ENCODE data around the gene STARD9. TPM values are rescaled to one million over a fixed set of nuclear protein-coding genes. Genes with fewer than 3 reads are reported as not detected.
A peak's percentile ranks its signal among the peaks of the same experiment; 100 is the strongest.

STARD9 gene
- total and polyA plus RNA-seq, 12 donors, result 2.3 to 15.7 (median 6.1) TPM

- no peaks in the 10 kb centered on the region for H3K9me3 ChIP-seq
- no peak for DNase-seq
- H3K36me3 ChIP-seq, result peaks cover 0 to 64% (median 41%) of the 10 kb centered on the region in 9 donors
- H3K4me1 ChIP-seq, result peaks cover 4 to 25% (median 19%) of the 10 kb centered on the region in 9 donors
- no peak overlapping the region for H3K4me3 ChIP-seq
- no peaks in the 10 kb centered on the region for H3K27me3 ChIP-seq
- no peak for ATAC-seq
- H3K27ac ChIP-seq, result no peak overlapping the region
- WGBS, 2 donors, result 94 to 95% methylated on average over 6 of the region's 6 CpGs
- intact Hi-C loops (cut with DNase I), result loop anchor here in 4 of 10 donors (10.0 kb wide), 1 partner anchor 191 kb away; the partner anchor contains the start of gene TTBK2 (in 4 of the 4)
- TF ChIP-seq, protein P1, sequence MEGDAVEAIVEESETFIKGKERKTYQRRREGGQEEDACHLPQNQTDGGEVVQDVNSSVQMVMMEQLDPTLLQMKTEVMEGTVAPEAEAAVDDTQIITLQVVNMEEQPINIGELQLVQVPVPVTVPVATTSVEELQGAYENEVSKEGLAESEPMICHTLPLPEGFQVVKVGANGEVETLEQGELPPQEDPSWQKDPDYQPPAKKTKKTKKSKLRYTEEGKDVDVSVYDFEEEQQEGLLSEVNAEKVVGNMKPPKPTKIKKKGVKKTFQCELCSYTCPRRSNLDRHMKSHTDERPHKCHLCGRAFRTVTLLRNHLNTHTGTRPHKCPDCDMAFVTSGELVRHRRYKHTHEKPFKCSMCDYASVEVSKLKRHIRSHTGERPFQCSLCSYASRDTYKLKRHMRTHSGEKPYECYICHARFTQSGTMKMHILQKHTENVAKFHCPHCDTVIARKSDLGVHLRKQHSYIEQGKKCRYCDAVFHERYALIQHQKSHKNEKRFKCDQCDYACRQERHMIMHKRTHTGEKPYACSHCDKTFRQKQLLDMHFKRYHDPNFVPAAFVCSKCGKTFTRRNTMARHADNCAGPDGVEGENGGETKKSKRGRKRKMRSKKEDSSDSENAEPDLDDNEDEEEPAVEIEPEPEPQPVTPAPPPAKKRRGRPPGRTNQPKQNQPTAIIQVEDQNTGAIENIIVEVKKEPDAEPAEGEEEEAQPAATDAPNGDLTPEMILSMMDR (IDR thresholded peaks at IDR 0.05), result no peak
These were observed 158.8 kb downstream of the STARD9 start for GRCh38 chr15:42734076-42734672.

GRCh38 chr15:42735382-42736165 lies 160.2 kb downstream of the STARD9 start:
- H3K27me3 ChIP-seq, result no peaks in the 10 kb centered on the region
- TF ChIP-seq, protein P1 (IDR thresholded peaks at IDR 0.05), result no peak
- H3K36me3 ChIP-seq, result peaks cover 0 to 50% (median 34%) of the 10 kb centered on the region in 9 donors
- ATAC-seq (no peak), DNase-seq (no peak)
- 84% methylated on average over 19 of the region's 19 CpGs for WGBS, 2 donors
- H3K9me3 ChIP-seq, result no peaks in the 10 kb centered on the region
- intact Hi-C loops (cut with DNase I), result loop anchor here in 4 of 10 donors (10.0 kb wide), 1 partner anchor 189 kb away; the partner anchor contains the start of gene TTBK2 (in 4 of the 4)
- H3K4me1 ChIP-seq, result peaks cover 4 to 25% (median 19%) of the 10 kb centered on the region in 9 donors
- peak overlapping the region; percentile 71 to 98 (median 91) for H3K4me3 ChIP-seq
- H3K27ac ChIP-seq, result peak overlapping the region in 2 of 10 donors; percentile 89 to 92

GRCh38 chr15:42736178-42736792 lies 160.9 kb downstream of the STARD9 start:
- intact Hi-C loops (cut with DNase I), result loop anchor here in 4 of 10 donors (10.0 kb wide), 1 partner anchor 189 kb away; the partner anchor contains the start of gene TTBK2 (in 4 of the 4)
- H3K4me1 ChIP-seq, result peaks cover 4 to 25% (median 19%) of the 10 kb centered on the region in 9 donors
- 1% methylated on average over 50 to 55 of the region's 55 CpGs for WGBS, 2 donors
- H3K4me3 ChIP-seq, result peak overlapping the region; percentile 71 to 98 (median 91)
- DNase-seq (peak in 1 of 2 donors; percentile 50), ATAC-seq (peak; percentile 8 to 60 (median 24))
- peaks cover 0 to 43% (median 27%) of the 10 kb centered on the region in 9 donors for H3K36me3 ChIP-seq
- no peaks in the 10 kb centered on the region for H3K9me3 ChIP-seq
- no peaks in the 10 kb centered on the region for H3K27me3 ChIP-seq
- H3K27ac ChIP-seq, result peak overlapping the region; percentile 2 to 92 (median 89)
- TF ChIP-seq, protein P1 (IDR thresholded peaks at IDR 0.05), result no peak
